IMR-90 (cell line): ENCODE results near the gene ZBTB7B. TPM values are rescaled to one million over a fixed set of nuclear protein-coding genes. Genes with fewer than 3 reads are reported as not detected.

Experiments
- ATAC-seq: fragments of 200-7000 bp; cut with Tn5 transposase; 2 replicates; pipeline ENCODE4 v1.9.1; 2020; ENCODE audit warnings: low read depth, mild to moderate bottlenecking, moderate library complexity
- BruUV-seq: library from RNA; stranded (reverse); fragments of 400-500 nt; replicated peaks from 2 replicates; lab custom pipeline; 2021; lab: Mats Ljungman, UMichigan
- CTCF ChIA-PET: fragments of 300-600 bp; formaldehyde crosslinking; extraction: SDS; loops from one replicate; lab custom pipeline; 2021; ENCODE audit warnings: antibody characterized with exemption; lab: Yijun Ruan, JAX
- POLR2A ChIA-PET: fragments of 300-600 bp; sonication (Branson Sonifier 250); formaldehyde crosslinking; loops from one replicate; lab custom pipeline; 2022; ENCODE audit warnings: antibody characterized with exemption; ENCODE audit not compliant: unreplicated experiment; lab: Charles Lee
- DNase-seq: peaks from one replicate; pipeline ENCODE4 v3.0.0; 2013
- H2AFZ ChIP-seq: replicated peaks from 2 replicates; pipeline ENCODE3; 2013; ENCODE audit warnings: low read length, mild to moderate bottlenecking; ENCODE audit not compliant: poor library complexity
- H2AK5ac ChIP-seq: 2 replicates; pipeline ENCODE4 v1.6.1; 2013; ENCODE audit warnings: low read depth, low read length, inconsistent platforms
- H2AK9ac ChIP-seq: replicated peaks from 2 replicates; pipeline ENCODE3; 2013; ENCODE audit warnings: mild to moderate bottlenecking, low read depth, low read length, moderate library complexity; ENCODE audit not compliant: poor library complexity
- H2BK120ac ChIP-seq: 2 replicates; pipeline ENCODE4 v1.6.1; 2013; ENCODE audit warnings: low read depth, low read length, inconsistent platforms
- H2BK15ac ChIP-seq: 3 replicates; pipeline ENCODE4 v1.6.1; 2013; ENCODE audit warnings: low read depth, low read length, inconsistent platforms
- H2BK20ac ChIP-seq: 2 replicates; pipeline ENCODE4 v1.6.1; 2013; ENCODE audit warnings: low read depth, mild to moderate bottlenecking, inconsistent platforms, low read length, moderate library complexity
- H2BK5ac ChIP-seq: 2 replicates; pipeline ENCODE4 v1.6.1; 2013; ENCODE audit warnings: mild to moderate bottlenecking, low read depth, low read length, inconsistent platforms; ENCODE audit not compliant: poor library complexity, severe bottlenecking
- H3K14ac ChIP-seq: replicated peaks from 2 replicates; pipeline ENCODE4 v1.6.1; 2013; ENCODE audit warnings: low read depth, low read length, inconsistent platforms
- H3K18ac ChIP-seq: 2 replicates; pipeline ENCODE4 v1.6.1; 2013; ENCODE audit warnings: low read depth, low read length, control low read depth
- H3K23ac ChIP-seq: 2 replicates; pipeline ENCODE4 v1.6.1; 2013; ENCODE audit warnings: low read depth, low read length, inconsistent platforms
- H3K27ac ChIP-seq: 2 replicates; pipeline ENCODE4 v1.5.1; 2013; ENCODE audit warnings: mild to moderate bottlenecking, control low read depth, low read length; ENCODE audit not compliant: insufficient read depth
- H3K27me3 ChIP-seq: 2 replicates; pipeline ENCODE4 v1.6.1; 2013; ENCODE audit warnings: low read length; ENCODE audit not compliant: control insufficient read depth, insufficient read depth
- H3K36me3 ChIP-seq: 2 replicates; pipeline ENCODE4 v1.6.1; 2013; ENCODE audit warnings: low read length, mixed read lengths; ENCODE audit not compliant: control insufficient read depth, insufficient read depth
- H3K4ac ChIP-seq: 2 replicates; pipeline ENCODE4 v1.6.1; 2013; ENCODE audit warnings: low read depth, low read length, inconsistent platforms
- H3K4me1 ChIP-seq: 2 replicates; pipeline ENCODE4 v1.6.1; 2013; ENCODE audit warnings: low read length, mixed read lengths; ENCODE audit not compliant: control insufficient read depth, insufficient read depth
- H3K4me2 ChIP-seq: 2 replicates; pipeline ENCODE4 v1.6.1; 2013; ENCODE audit warnings: low read depth, mild to moderate bottlenecking, control low read depth, low read length, moderate library complexity
- H3K4me3 ChIP-seq: 2 replicates; pipeline ENCODE4 v1.5.1; 2013; ENCODE audit warnings: low read depth, mild to moderate bottlenecking, control low read depth, low read length, moderate library complexity; ENCODE audit not compliant: insufficient read depth
- H3K56ac ChIP-seq: 2 replicates; pipeline ENCODE4 v1.6.1; 2013; ENCODE audit warnings: low read length, inconsistent platforms; ENCODE audit not compliant: insufficient read depth; ENCODE audit errors: extremely low read depth
- H3K79me1 ChIP-seq, 2 experiments: 2 replicates each; pipeline ENCODE4 v1.6.1; 2013; ENCODE audit warnings: low read length in 2 of 2, inconsistent platforms in 1 of 2, low read depth in 1 of 2
- H3K9ac ChIP-seq: 2 replicates; pipeline ENCODE4 v1.6.1; 2013; ENCODE audit warnings: low read depth, low read length, control low read depth
- H3K9me1 ChIP-seq: 2 replicates; pipeline ENCODE4 v1.6.1; 2013; ENCODE audit warnings: low read length, inconsistent platforms; ENCODE audit not compliant: insufficient read depth
- H3K9me3 ChIP-seq: 2 replicates; pipeline ENCODE4 v1.6.1; 2013; ENCODE audit warnings: low read length; ENCODE audit not compliant: control insufficient read depth, insufficient read depth
- H4K20me1 ChIP-seq: 2 replicates; pipeline ENCODE4 v1.6.1; 2013; ENCODE audit warnings: low read length, inconsistent platforms; ENCODE audit not compliant: insufficient read depth
- H4K5ac ChIP-seq: 2 replicates; pipeline ENCODE4 v1.6.1; 2013; ENCODE audit warnings: mild to moderate bottlenecking, low read depth, low read length, control low read depth
- H4K8ac ChIP-seq, 2 experiments: 2 replicates each; pipeline ENCODE4 v1.6.1; 2013; ENCODE audit warnings: low read depth in 2 of 2, low read length in 2 of 2, control low read depth in 1 of 2, inconsistent platforms in 1 of 2
- H4K91ac ChIP-seq: 2 replicates; pipeline ENCODE4 v1.6.1; 2013; ENCODE audit warnings: low read depth, low read length, inconsistent platforms; ENCODE audit not compliant: insufficient read depth
- BHLHE40 ChIP-seq: fragments of 150-350 bp; IDR thresholded peaks from 2 replicates; pipeline ENCODE4 v1.6.1; 2016; ENCODE audit warnings: mild to moderate bottlenecking, low read depth, low read length
- CHD1 ChIP-seq: IDR thresholded peaks from 2 replicates; pipeline ENCODE4 v1.6.1; 2012; ENCODE audit warnings: low read depth, low read length, improper control_type of control experiment
- FOS ChIP-seq: fragments of 150-350 bp; IDR thresholded peaks from 2 replicates; pipeline ENCODE4 v1.6.1; 2016; ENCODE audit warnings: low read depth, low read length
- MAZ ChIP-seq: IDR thresholded peaks from 2 replicates; pipeline ENCODE4 v1.6.1; 2012; ENCODE audit warnings: low read depth, mild to moderate bottlenecking, low read length, improper control_type of control experiment, moderate library complexity, borderline replicate concordance
- NFE2L2 ChIP-seq: fragments of 150-350 bp; IDR thresholded peaks from 2 replicates; pipeline ENCODE4 v1.6.1; 2016; ENCODE audit warnings: low read depth, mild to moderate bottlenecking, low read length
- POLR2A ChIP-seq: IDR thresholded peaks from 2 replicates; pipeline ENCODE4 v1.6.1; 2012; ENCODE audit warnings: mild to moderate bottlenecking, low read depth, low read length
- RCOR1 ChIP-seq: IDR thresholded peaks from 2 replicates; pipeline ENCODE4 v1.6.1; 2012; ENCODE audit warnings: mild to moderate bottlenecking, low read length, improper control_type of control experiment; ENCODE audit not compliant: insufficient replicate concordance
- WGBS, 2 experiments: methylation state at CpG; one replicate each; pipeline versions ENCODE4 v1.1.5 to v1.1.7; 2013; ENCODE audit warnings: missing lambda C conversion rate in 2 of 2; ENCODE audit not compliant: insufficient read length in 1 of 2; ENCODE audit errors: extremely low coverage in 2 of 2; 5-methylcytosine and 5-hydroxymethylcytosine counted together
- dilution Hi-C: fragments of 300-500 bp; cut with HindIII; formaldehyde crosslinking; loops from one replicate; pipeline ENCODE4 v1.14.3; 2018; ENCODE audit warnings: low sequenced_read_pairs; ENCODE audit not compliant: unreplicated experiment
- in situ Hi-C: fragments of 300-500 bp; cut with MboI; formaldehyde crosslinking; loops from 3 replicates; pipeline ENCODE4 v1.14.3; 2019; ENCODE audit warnings: low sequenced_read_pairs, inconsistent platforms, mixed read lengths
- intact Hi-C: fragments of 100-400 bp; cut with micrococcal nuclease; formaldehyde crosslinking; loops from 2 replicates; pipeline ENCODE4 v1.10.0; 2022
- polyA plus RNA-seq, 3 experiments: library from polyadenylated mRNA; depleted of rRNA; stranded (reverse); fragments of >200 nt; gene quantifications; 2 replicates each; pipeline ENCODE4 v1.2.3, GENCODE V29; 2012; ENCODE audit warnings: low replicate concordance in 1 of 3
- total RNA-seq: library from RNA; depleted of rRNA; stranded (reverse); fragments of >200 nt; gene quantifications from 2 replicates; pipeline ENCODE4 v1.2.3, GENCODE V29; 2012

The ZBTB7B gene
- total and polyA plus RNA-seq, 2 of the 4 experiments (the other 2 are of a cell fraction): 7.7 to 17.4 TPM

DNA sequence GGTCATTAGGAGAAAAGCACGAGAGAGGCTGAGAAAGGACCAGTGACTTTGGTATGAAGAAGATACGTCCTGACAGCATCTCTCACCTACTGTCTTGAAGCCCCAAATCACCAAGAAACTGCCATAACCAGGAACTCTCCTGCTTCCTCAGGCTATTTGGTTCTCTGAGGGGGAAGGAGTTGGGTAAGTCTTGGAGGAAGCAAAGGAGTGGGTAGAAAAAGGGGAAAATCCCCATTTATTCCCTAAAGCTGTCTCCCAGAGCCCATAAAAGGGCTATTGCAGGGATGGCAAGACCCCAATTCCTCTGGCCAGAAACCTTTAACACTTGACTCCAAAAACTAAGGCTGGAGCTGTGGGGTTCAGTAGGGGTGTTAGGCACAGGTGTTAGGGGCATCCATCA lies 44.6 kb upstream of the ZBTB7B start:
- WGBS, 2 experiments: no CpG with 5 or more reads among the region's 2 CpGs
- H3K79me1 ChIP-seq: peaks cover 18 to 61% of the 10 kb centered on the region in 2 experiments; a peak in 3 of 4 replicates
- no peak overlapping the region for H4K91ac ChIP-seq
- H3K23ac ChIP-seq: no peak overlapping the region
- ChIA-PET CTCF (no interaction called here), POLR2A (no interaction called here)
- no peak overlapping the region for H2AK5ac ChIP-seq
- no peak overlapping the region for H2BK20ac ChIP-seq
- no peaks in the 10 kb centered on the region for H3K9me3 ChIP-seq
- no peak overlapping the region for H2BK120ac ChIP-seq
- no peak overlapping the region for H2BK15ac ChIP-seq
- no peak overlapping the region for H2AK9ac ChIP-seq
- no peak for DNase-seq
- in situ Hi-C loops: loop anchor here (10.0 kb wide), 1 partner anchor 97 kb away; the partner anchor contains the start of gene ADAM15
- dilution Hi-C loops: no loop called here
- H3K4ac ChIP-seq: no peak overlapping the region
- H3K27me3 ChIP-seq: no peaks in the 10 kb centered on the region
- no peak for ATAC-seq
- TF ChIP-seq MAZ: no peak
- TF ChIP-seq POLR2A: no peak
- no peak for TF ChIP-seq CHD1
- TF ChIP-seq NFE2L2: no peak
- no peak for TF ChIP-seq FOS
- TF ChIP-seq RCOR1: no peak
- TF ChIP-seq BHLHE40: no peak
- no peak overlapping the region for H2AFZ ChIP-seq
- peaks cover 17% of the 10 kb centered on the region for H3K36me3 ChIP-seq
- no peak overlapping the region for H3K9ac ChIP-seq
- H4K8ac ChIP-seq: no peak overlapping the region
- no peak overlapping the region for H3K18ac ChIP-seq
- no peak overlapping the region for H3K27ac ChIP-seq
- H3K9me1 ChIP-seq: peaks cover 9% of the 10 kb centered on the region
- no peak overlapping the region for H3K4me3 ChIP-seq
- H3K4me2 ChIP-seq: no peak overlapping the region
- H4K20me1 ChIP-seq: peaks cover 15% of the 10 kb centered on the region
- intact Hi-C loops: loop anchor here (5.0 kb wide), 1 partner anchor 104 kb away; the partner anchor contains the start of gene EFNA4
- no peak overlapping the region for H4K5ac ChIP-seq
- H3K4me1 ChIP-seq: peaks cover 18% of the 10 kb centered on the region
- no peak overlapping the region for H2BK5ac ChIP-seq
- no peak overlapping the region for H3K56ac ChIP-seq
- BruUV-seq: no TSS peak
- no peak overlapping the region for H3K14ac ChIP-seq
